ENCODE results near the gene KITLG. TPM values are rescaled to one million over a fixed set of nuclear protein-coding genes. Genes with fewer than 3 reads are reported as not detected.

Gene KITLG
- polyA plus RNA-seq, 1 of the 3 experiments (the other 2 are of a cell fraction): 8.9 TPM

DNA sequence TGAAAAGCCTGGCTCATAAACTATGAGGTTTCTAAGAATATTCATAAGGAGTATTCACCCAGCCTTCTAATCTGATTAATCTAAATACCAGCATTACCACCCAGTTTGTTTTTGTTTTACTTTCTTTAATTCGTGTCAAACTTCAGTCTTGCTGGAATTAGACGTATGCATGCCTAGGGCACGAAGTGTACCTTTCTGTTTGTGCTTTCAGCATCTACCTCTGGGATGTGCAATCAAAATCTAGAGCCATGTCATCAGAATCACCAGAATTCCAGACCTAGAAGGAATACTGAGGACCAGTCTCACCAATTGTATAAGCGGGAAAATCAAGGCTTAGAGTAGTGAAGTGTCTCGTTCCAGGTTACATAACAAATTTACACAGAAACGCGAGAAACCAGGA, 57.3 kb downstream of the KITLG start:
- Histone ChIP-seq H3K9me2 (no peaks in the 10 kb centered on the region), H3K36me3 (replicated peaks in 1 of 2; ENCODE audit: control insufficient read depth in 1 of 2, insufficient read depth in 2 of 2, low read length in 1 of 2) (peaks cover 0 to 76% of the 10 kb centered on the region in 2 experiments), H3K27ac (ENCODE audit: low read depth in 2 of 2, low read length in 1 of 2) (no peak overlapping the region), H3K9ac (no peak overlapping the region), H3K79me2 (ENCODE audit: insufficient read depth) (peaks cover 82% of the 10 kb centered on the region), H4K20me1 (ENCODE audit: insufficient read depth) (peaks cover 3% of the 10 kb centered on the region; the same call in 1 of the 2 replicates), H2AFZ (ENCODE audit: low read depth) (no peak overlapping the region), H3K4me1 (ENCODE audit: control insufficient read depth in 1 of 2, insufficient read depth in 2 of 2, low read depth in 1 of 2, low read length in 1 of 2) (peaks cover 0 to 11% of the 10 kb centered on the region in 2 experiments; a peak in 2 of 4 replicates), H3F3A (replicated peaks; ENCODE audit: insufficient read depth) (peaks cover 30% of the 10 kb centered on the region), H3K27me3 (ENCODE audit: insufficient read depth) (no peaks in the 10 kb centered on the region), H3K9me3 (no peaks in the 10 kb centered on the region), H3K4me2 (no peak overlapping the region), H3K4me3 (ENCODE audit: low read depth in 2 of 2, low read length in 1 of 2) (no peak overlapping the region)
- whole genome bisulfite sequencing (ENCODE audit: low lambda C conversion rate): 96% methylated on average over 7 of the region's 7 CpGs
- CTCF ChIA-PET: no interaction called here
- TF ChIP-seq FOXM1 (IDR thresholded peaks at IDR 0.05; ENCODE audit: low read depth) (no peak), EP300 (IDR thresholded peaks at IDR 0.05; ENCODE audit: borderline replicate concordance in 1 of 2, low read depth in 1 of 2, low read length in 1 of 2) (no peak), USF1 (IDR thresholded peaks at IDR 0.05; ENCODE audit: borderline replicate concordance, low read depth) (no peak), NRF1 (IDR thresholded peaks at IDR 0.05; ENCODE audit: low read depth, low read length) (no peak), NFIC (IDR thresholded peaks at IDR 0.05; ENCODE audit: borderline replicate concordance) (no peak), ELF1 (IDR thresholded peaks at IDR 0.05) (no peak), YY1 (IDR thresholded peaks at IDR 0.05; ENCODE audit: low read depth) (no peak), RAD21 (IDR thresholded peaks at IDR 0.05; ENCODE audit: low read length) (no peak), RFX5 (IDR thresholded peaks at IDR 0.05; ENCODE audit: low read length) (no peak), RXRA (IDR thresholded peaks at IDR 0.05; ENCODE audit: borderline replicate concordance, low read depth) (no peak), CTCF (IDR thresholded peaks at IDR 0.05) (no peak), TAF1 (IDR thresholded peaks at IDR 0.05; ENCODE audit: borderline replicate concordance, low read depth, low read length) (no peak)
- POLR2A ChIA-PET: no interaction called here
- DNase-seq: no peak

DNA sequence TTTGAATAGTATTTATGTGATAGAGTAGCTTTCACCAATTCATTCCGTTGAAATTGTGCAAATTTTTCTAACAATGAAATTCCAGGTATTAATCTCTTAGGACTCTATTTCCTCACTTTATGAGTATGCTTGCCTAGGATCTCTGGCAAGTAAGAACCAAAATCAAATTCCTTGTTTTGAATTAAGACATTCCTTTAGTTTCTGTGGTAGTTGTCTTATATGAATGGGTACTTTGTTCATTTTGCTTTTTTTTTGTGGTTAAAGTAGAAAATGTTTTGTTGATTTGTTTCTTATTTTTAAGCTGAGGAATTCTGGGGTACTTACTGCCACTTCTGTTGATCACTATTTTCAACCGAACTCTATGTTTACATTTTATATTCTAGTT, 59.8 kb downstream of the KITLG start:
- no peaks in the 10 kb centered on the region for H3K27me3 ChIP-seq (ENCODE audit: insufficient read depth)
- no peak overlapping the region for H3K4me2 ChIP-seq
- no peak overlapping the region for H3K9ac ChIP-seq
- H3K27ac ChIP-seq (ENCODE audit: low read depth in 2 of 2, low read length in 1 of 2): no peak overlapping the region; a peak in 1 of 4 replicates
- H3K4me3 ChIP-seq (ENCODE audit: low read depth in 2 of 2, low read length in 1 of 2): no peak overlapping the region
- H2AFZ ChIP-seq (ENCODE audit: low read depth): no peak overlapping the region
- peaks cover 27% of the 10 kb centered on the region for H3F3A ChIP-seq (replicated peaks; ENCODE audit: insufficient read depth)
- CTCF ChIA-PET: no interaction called here
- no peaks in the 10 kb centered on the region for H3K9me2 ChIP-seq
- POLR2A ChIA-PET: no interaction called here
- DNase-seq: no peak
- H4K20me1 ChIP-seq (ENCODE audit: insufficient read depth): no peaks in the 10 kb centered on the region
- H3K36me3 ChIP-seq (replicated peaks in 1 of 2; ENCODE audit: control insufficient read depth in 1 of 2, insufficient read depth in 2 of 2, low read length in 1 of 2): peaks cover 2 to 76% of the 10 kb centered on the region in 2 experiments
- H3K4me1 ChIP-seq (ENCODE audit: control insufficient read depth in 1 of 2, insufficient read depth in 2 of 2, low read depth in 1 of 2, low read length in 1 of 2): peaks cover 0 to 11% of the 10 kb centered on the region in 2 experiments; a peak in 2 of 4 replicates
- 77% methylated on average over 2 of the region's 2 CpGs for WGBS (ENCODE audit: low lambda C conversion rate)
- H3K79me2 ChIP-seq (ENCODE audit: insufficient read depth): peaks cover 83% of the 10 kb centered on the region
- H3K9me3 ChIP-seq: no peaks in the 10 kb centered on the region
- TF ChIP-seq IRF3 (IDR thresholded peaks at IDR 0.05; ENCODE audit: low read depth, low read length): no peak
- TF ChIP-seq EP300 (IDR thresholded peaks at IDR 0.05; ENCODE audit: borderline replicate concordance in 1 of 2, low read depth in 1 of 2, low read length in 1 of 2): no peak
- TF ChIP-seq, protein P1, sequence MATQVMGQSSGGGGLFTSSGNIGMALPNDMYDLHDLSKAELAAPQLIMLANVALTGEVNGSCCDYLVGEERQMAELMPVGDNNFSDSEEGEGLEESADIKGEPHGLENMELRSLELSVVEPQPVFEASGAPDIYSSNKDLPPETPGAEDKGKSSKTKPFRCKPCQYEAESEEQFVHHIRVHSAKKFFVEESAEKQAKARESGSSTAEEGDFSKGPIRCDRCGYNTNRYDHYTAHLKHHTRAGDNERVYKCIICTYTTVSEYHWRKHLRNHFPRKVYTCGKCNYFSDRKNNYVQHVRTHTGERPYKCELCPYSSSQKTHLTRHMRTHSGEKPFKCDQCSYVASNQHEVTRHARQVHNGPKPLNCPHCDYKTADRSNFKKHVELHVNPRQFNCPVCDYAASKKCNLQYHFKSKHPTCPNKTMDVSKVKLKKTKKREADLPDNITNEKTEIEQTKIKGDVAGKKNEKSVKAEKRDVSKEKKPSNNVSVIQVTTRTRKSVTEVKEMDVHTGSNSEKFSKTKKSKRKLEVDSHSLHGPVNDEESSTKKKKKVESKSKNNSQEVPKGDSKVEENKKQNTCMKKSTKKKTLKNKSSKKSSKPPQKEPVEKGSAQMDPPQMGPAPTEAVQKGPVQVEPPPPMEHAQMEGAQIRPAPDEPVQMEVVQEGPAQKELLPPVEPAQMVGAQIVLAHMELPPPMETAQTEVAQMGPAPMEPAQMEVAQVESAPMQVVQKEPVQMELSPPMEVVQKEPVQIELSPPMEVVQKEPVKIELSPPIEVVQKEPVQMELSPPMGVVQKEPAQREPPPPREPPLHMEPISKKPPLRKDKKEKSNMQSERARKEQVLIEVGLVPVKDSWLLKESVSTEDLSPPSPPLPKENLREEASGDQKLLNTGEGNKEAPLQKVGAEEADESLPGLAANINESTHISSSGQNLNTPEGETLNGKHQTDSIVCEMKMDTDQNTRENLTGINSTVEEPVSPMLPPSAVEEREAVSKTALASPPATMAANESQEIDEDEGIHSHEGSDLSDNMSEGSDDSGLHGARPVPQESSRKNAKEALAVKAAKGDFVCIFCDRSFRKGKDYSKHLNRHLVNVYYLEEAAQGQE (IDR thresholded peaks at IDR 0.05; ENCODE audit: low read depth, low read length): no peak
- no peak for TF ChIP-seq TEAD4 (IDR thresholded peaks at IDR 0.05; ENCODE audit: borderline replicate concordance, insufficient read depth)
- TF ChIP-seq POLR2AphosphoS5 (IDR thresholded peaks at IDR 0.05; ENCODE audit: low read depth, low read length): no peak
- no peak for TF ChIP-seq SMC3 (IDR thresholded peaks at IDR 0.05; ENCODE audit: low read depth, low read length)
- no peak for TF ChIP-seq JUND (IDR thresholded peaks at IDR 0.05)
- no peak for TF ChIP-seq FOSL2 (IDR thresholded peaks at IDR 0.05; ENCODE audit: borderline replicate concordance, low read depth)
- TF ChIP-seq NFIC (IDR thresholded peaks at IDR 0.05; ENCODE audit: borderline replicate concordance): no peak
- TF ChIP-seq FOXJ3 (CRISPR knock-in tag; IDR thresholded peaks at IDR 0.05): no peak
- TF ChIP-seq MAX (IDR thresholded peaks at IDR 0.05; ENCODE audit: low read depth): no peak
- no peak for TF ChIP-seq MXI1 (IDR thresholded peaks at IDR 0.05; ENCODE audit: low read depth, low read length)
- TF ChIP-seq TAF1 (IDR thresholded peaks at IDR 0.05; ENCODE audit: borderline replicate concordance, low read depth, low read length): no peak

Data from SK-N-SH (cell line).